LNCaP clone FGC (cell line): ENCODE data around the gene CACNA1B.

ENCODE experiments used
- DNase-seq: peaks from one replicate; pipeline ENCODE4 v3.0.0-alpha.2; 2011; ENCODE audit warnings: low read depth
- H3K4me3 ChIP-seq: 2 replicates; pipeline ENCODE4 v1.5.1; 2011; ENCODE audit warnings: mild to moderate bottlenecking, low read depth, low read length, control low read depth
- TF ChIP-seq, protein P1 (sequence below): IDR thresholded peaks from 2 replicates; pipeline ENCODE4 v1.5.1; 2012; ENCODE audit warnings: mild to moderate bottlenecking; ENCODE audit not compliant: control insufficient read depth, insufficient read depth; ENCODE audit errors: extremely low read depth

Gene CACNA1B

DNA sequence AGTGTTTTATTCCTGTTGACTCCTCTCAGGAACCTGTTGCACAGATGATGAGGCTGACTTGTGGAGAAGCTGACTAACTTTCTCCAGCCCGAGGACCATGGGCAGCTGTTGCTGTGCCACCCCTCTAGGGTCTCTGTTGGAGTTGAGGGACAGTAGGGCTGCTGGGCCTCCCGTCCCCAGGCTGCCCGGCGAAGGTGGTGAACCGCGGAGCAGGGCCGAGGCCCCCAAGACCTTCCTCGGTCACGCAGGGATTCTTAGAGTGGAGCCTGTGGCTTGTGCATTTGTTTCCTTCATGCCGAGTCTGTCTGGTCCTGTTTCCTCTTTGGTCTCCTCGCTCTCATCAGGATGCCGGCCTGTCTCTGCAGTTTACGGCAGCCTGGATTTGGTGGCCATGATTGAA is 40.2 kb downstream of the CACNA1B start:
- DNase-seq = no peak
- TF ChIP-seq, protein P1, sequence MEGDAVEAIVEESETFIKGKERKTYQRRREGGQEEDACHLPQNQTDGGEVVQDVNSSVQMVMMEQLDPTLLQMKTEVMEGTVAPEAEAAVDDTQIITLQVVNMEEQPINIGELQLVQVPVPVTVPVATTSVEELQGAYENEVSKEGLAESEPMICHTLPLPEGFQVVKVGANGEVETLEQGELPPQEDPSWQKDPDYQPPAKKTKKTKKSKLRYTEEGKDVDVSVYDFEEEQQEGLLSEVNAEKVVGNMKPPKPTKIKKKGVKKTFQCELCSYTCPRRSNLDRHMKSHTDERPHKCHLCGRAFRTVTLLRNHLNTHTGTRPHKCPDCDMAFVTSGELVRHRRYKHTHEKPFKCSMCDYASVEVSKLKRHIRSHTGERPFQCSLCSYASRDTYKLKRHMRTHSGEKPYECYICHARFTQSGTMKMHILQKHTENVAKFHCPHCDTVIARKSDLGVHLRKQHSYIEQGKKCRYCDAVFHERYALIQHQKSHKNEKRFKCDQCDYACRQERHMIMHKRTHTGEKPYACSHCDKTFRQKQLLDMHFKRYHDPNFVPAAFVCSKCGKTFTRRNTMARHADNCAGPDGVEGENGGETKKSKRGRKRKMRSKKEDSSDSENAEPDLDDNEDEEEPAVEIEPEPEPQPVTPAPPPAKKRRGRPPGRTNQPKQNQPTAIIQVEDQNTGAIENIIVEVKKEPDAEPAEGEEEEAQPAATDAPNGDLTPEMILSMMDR = no peak
- no peak overlapping the region for H3K4me3 ChIP-seq

GRCh38 chr9:137918331-137919094 is 40.9 kb downstream of the CACNA1B start:
- DNase-seq = no peak
- H3K4me3 ChIP-seq = no peak overlapping the region
- TF ChIP-seq, protein P1 = no peak

DNA sequence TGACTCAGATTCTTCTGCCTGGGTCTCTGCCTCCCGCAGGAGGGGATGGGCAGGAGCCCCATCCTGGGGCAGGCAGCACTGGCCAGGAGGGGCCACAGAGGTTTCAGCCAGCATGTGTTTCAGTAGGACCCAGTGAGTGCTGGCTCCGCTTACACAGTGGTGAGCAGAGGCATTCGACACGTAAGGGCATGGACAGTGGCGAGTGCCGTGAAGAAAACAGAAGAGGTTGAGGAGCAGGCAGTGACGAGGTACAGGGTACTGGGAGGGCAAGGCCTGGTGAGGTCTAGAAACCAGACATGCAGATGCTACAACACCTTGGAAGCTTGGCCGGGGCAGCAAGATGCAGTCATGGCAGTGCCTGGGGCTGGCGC is 41.5 kb downstream of the CACNA1B start:
- no peak overlapping the region for H3K4me3 ChIP-seq
- TF ChIP-seq, protein P1 = no peak
- DNase-seq = no peak

DNA sequence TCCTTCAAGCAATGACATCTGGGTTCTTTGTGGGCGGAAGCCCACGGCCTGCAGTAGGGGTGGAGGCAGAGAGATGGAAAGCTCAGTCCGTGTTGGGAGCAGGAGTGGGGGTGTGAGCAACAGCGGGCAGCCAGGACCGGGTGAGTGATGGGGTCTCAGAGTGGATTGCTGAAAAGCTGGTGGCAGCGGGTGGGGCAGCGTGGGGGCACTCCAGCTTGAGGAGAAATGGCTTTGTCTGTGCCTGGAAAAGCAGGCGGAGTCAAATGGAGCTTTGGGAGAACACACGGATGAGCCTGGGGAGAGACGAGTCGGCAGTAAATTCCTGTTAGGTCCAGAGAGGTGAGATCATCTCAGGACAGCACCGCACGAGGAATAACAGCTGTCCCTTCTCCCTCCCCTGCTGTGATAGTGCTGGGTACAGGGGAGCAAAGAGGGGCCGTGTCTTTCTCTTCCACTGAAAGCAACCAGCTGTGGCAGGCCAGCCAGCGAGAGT is 42.1 kb downstream of the CACNA1B start:
- H3K4me3 ChIP-seq = no peak overlapping the region
- TF ChIP-seq, protein P1 = no peak
- no peak for DNase-seq

DNA sequence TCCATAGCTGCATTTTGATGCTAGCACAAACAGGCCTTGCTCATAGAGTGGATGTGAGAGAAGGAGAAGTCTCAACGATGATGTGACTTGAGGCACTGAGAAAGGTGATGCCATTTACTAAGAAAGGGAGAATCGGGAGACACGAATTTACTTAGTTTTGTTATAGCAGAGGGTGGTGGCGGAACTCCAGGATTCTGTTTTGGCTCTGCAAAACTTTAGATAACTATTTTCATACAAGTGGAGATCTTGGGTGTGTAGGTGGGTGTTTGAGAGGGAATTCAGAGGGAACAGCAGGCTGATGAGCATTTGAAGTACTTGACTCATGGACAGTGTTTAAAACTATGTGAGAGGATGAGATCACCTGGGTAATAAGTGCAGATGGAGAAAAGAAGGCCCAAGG is 43.2 kb downstream of the CACNA1B start:
- H3K4me3 ChIP-seq = no peak overlapping the region
- TF ChIP-seq, protein P1 = no peak
- DNase-seq = no peak

- TF ChIP-seq, protein P1 = no peak
- DNase-seq = no peak
Measured at GRCh38 chr9:137924169-137924568, 46.6 kb downstream of the CACNA1B start.

More at GRCh38 chr9:137924169-137924568, 46.6 kb downstream of the CACNA1B start:
- H3K4me3 ChIP-seq = no peak overlapping the region
